Heart right ventricle (tissue), 16 donors: ENCODE results near the gene CIROP. TPM values are rescaled to one million over a fixed set of nuclear protein-coding genes. Genes with fewer than 3 reads are reported as not detected.

Experiments used
- ATAC-seq, 8 donors: fragments of 200-7000 bp; cut with Tn5 transposase; one replicate each; pipeline ENCODE4 v1.9.1; 2020; ENCODE audit warnings: mild to moderate bottlenecking in 8 of 8, moderate library complexity in 8 of 8, moderate number of reproducible peaks in 1 of 8
- DNase-seq, 2 donors: peaks; one replicate each; pipeline ENCODE4 v3.0.0-alpha.2; 2020
- H3K27ac ChIP-seq, 10 donors: fragments of 200-600 bp; sonication (generic) in 2 of 10; one replicate each; pipeline versions ENCODE4 v1.5.0 to v1.8.0; 2020 to 2022; ENCODE audit warnings: mild to moderate bottlenecking in 3 of 10
- H3K27me3 ChIP-seq, 7 donors: fragments of 200-600 bp; one replicate each; pipeline ENCODE4 v1.8.0; 2021 to 2022; ENCODE audit warnings: mild to moderate bottlenecking in 2 of 7
- H3K36me3 ChIP-seq, 9 donors: fragments of 200-600 bp; sonication (generic) in 1 of 9; one replicate each; pipeline versions ENCODE4 v1.5.0 to v1.8.0; 2020 to 2022; ENCODE audit warnings: mild to moderate bottlenecking in 2 of 9
- H3K4me1 ChIP-seq, 9 donors: fragments of 200-600 bp; sonication (generic) in 1 of 9; one replicate each; pipeline versions ENCODE4 v1.5.0 to v1.8.0; 2020 to 2022; ENCODE audit warnings: mild to moderate bottlenecking in 4 of 9
- H3K4me3 ChIP-seq, 10 donors: fragments of 200-600 bp; sonication (generic) in 2 of 10; one replicate each; pipeline versions ENCODE4 v1.5.0 to v1.8.0; 2020 to 2022; ENCODE audit warnings: mild to moderate bottlenecking in 7 of 10, moderate library complexity in 2 of 10
- H3K9me3 ChIP-seq, 11 donors: fragments of 200-600 bp in 10 of 11; sonication (generic) in 2 of 11; one replicate each; pipeline versions ENCODE4 v1.5.0 to v1.8.0; 2013 to 2022; ENCODE audit warnings: mild to moderate bottlenecking in 2 of 11, control low read depth in 1 of 11, moderate library complexity in 1 of 11
- CTCF ChIP-seq, 9 donors: fragments of 200-600 bp; sonication (generic) in 2 of 9; IDR thresholded peaks; one replicate each; pipeline versions ENCODE4 v1.5.0 to v1.8.0; 2021 to 2022; ENCODE audit warnings: antibody characterized with exemption in 9 of 9, mild to moderate bottlenecking in 5 of 9, moderate library complexity in 1 of 9
- WGBS, 2 donors: extraction: QIAGEN DNeasy Blood & Tissue Kit; methylation state at CpG; one replicate each; pipeline ENCODE4 v1.1.7; 2013; ENCODE audit warnings: inconsistent platforms in 1 of 2; 5-methylcytosine and 5-hydroxymethylcytosine counted together
- intact Hi-C, 10 donors: fragments of 100-400 bp; cut with DNase I; formaldehyde crosslinking; loops; one replicate each; pipeline versions ENCODE4 v1.11.1 to v1.14.2; 2022
- polyA plus RNA-seq, 2 donors: library from polyadenylated mRNA; stranded (reverse); fragments of 200-250 nt; gene quantifications; one replicate each; pipeline ENCODE4 v1.2.3, GENCODE V29; 2013
- total RNA-seq, 10 donors: library from RNA; stranded (reverse); fragmentation: NEBNext Ultra II Directional in 3 of 10; extraction: Animal tissue kit (Norgen Biotek cat#: 25700) in 3 of 10; gene quantifications; one replicate each; pipeline versions ENCODE4 v1.2.1 to v1.2.4, GENCODE V29; 2021 to 2023
- donor health status: Arrhythmogenic right ventricular cardiomyopathy.
- donor health status: ischemic (EF 13 %, LVEDD 7.1; RV severe dilation, severe dysfunction).
- donor health status: healthy with polysubstance abuse.
- donor health status: DM: no; HTN: yes; CAD: no.
- donor health status: DM: no; HTN: no; CAD: no.
- donor health status: ischemic (EF 25% LVEDD 6.9; RV normal size, moderate dysfunction).
- donor health status: ischemic (EF 25% LVEDD 5.7; RV mildly dilated, moderate dysfunction).
- donor health status: healthy.
- donor health status: DM: yes; HTN: yes; CAD: no.
- donor health status: Ischemic cardiomyopathy.
- donor health status: ischemic (EF 35%, LVEDD 5.7; RV mildly dilated, moderate dysfunction).
- donor health status: nonischemic (EF 11% LVEDD 7.7; RV severe dilation, severe dysfunction).
- donor health status: DM: yes; HTN: yes; CAD: no.
- donor health status: PGD.
- donor health status: ischemic (EF 29% LVEDD 5.4; RV normal size, mild dysfunction).
- donor health status: nonischemic (EF 23%, LVEDD 6.1; RV moderate dilation, normal function).

The CIROP gene
- total and polyA plus RNA-seq, 12 donors = not detected

DNA sequence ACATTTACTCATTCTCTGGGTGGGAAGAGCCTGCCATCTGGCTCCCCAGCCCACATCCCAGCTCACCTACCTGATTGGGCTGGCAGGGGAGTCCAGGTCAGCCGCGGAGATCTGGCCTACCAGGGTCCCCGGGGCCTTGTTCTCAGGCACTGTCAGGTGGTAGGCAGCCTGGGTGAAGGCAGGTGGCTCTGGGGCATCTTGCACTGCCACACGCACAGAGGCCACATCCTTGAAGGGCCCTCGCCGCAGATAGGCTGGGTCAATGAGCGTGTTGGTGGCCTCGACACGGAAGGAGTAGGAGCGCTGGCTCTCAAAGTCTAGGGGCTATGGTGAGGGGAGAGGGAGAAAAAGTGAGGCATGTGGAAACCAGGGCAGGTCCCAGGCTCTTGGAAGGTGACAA is 51.4 kb downstream of the CIROP start:
- no peak for TF ChIP-seq CTCF (IDR thresholded peaks at IDR 0.05)
- intact Hi-C loops = loop anchor here in 3 of 10 donors (2.0 to 10.0 kb wide), 3 partner anchors 56 to 499 kb away; no protein-coding TSS in a partner anchor
- ATAC-seq = no peak
- Histone ChIP-seq H3K27me3 (no peaks in the 10 kb centered on the region), H3K4me3 (no peak overlapping the region), H3K9me3 (no peaks in the 10 kb centered on the region), H3K36me3 (peaks cover 0 to 4% (median 0%) of the 10 kb centered on the region in 9 donors), H3K27ac (no peak overlapping the region), H3K4me1 (peaks cover 0 to 27% (median 18%) of the 10 kb centered on the region in 9 donors)
- WGBS, 2 donors = 97% methylated on average over 10 of the region's 10 CpGs
- no peak for DNase-seq

- DNase-seq (no peak), ATAC-seq (no peak)
- WGBS, 2 donors = 77 to 89% methylated on average over 3 of the region's 3 CpGs
These were observed 52.1 kb downstream of the CIROP start for GRCh38 chr14:23052671-23053070.

DNA sequence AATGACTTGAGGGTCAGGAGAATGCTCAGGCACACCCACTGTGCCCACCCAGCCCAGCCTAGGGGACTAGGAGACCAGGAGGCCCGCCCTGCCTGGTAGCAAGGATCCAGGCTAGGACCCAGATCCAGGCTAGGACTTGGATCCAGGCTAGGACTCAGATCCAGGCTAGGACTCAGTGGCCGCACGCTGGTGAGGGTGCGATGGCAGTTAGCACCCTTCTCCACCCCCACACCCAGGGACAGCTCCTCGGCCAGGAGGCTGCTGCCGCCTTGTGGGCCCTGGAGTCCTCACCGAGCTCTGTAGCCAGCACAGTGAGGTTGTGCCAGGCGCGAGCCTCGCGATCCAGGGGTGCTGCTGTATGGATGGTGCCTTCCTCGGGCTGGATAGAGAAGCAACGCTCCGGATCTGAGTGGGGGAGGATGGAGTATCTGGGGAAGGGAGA is 52.6 kb downstream of the CIROP start:
- no peaks in the 10 kb centered on the region for H3K27me3 ChIP-seq
- peaks cover under 1 to 26% (median 18%) of the 10 kb centered on the region in 9 donors for H3K4me1 ChIP-seq
- intact Hi-C loops = loop anchor here in 3 of 10 donors (2.0 to 10.0 kb wide), 3 partner anchors 55 to 497 kb away; no protein-coding TSS in a partner anchor
- no peak for DNase-seq
- peak in 7 of 9 donors; percentile 16 to 47 (median 33) for TF ChIP-seq CTCF (IDR thresholded peaks at IDR 0.05)
- H3K4me3 ChIP-seq = no peak overlapping the region
- H3K27ac ChIP-seq = no peak overlapping the region
- WGBS, 2 donors = 53 to 62% methylated on average over 14 of the region's 14 CpGs
- no peaks in the 10 kb centered on the region for H3K36me3 ChIP-seq
- peak in 5 of 8 donors; percentile 31 to 56 (median 41) for ATAC-seq
- H3K9me3 ChIP-seq = no peaks in the 10 kb centered on the region

More at GRCh38 chr14:23052671-23053070, 52.1 kb downstream of the CIROP start:
- no peak overlapping the region for H3K27ac ChIP-seq
- peaks cover 0 to 22% (median 18%) of the 10 kb centered on the region in 9 donors for H3K4me1 ChIP-seq
- H3K9me3 ChIP-seq = no peaks in the 10 kb centered on the region
- no peaks in the 10 kb centered on the region for H3K36me3 ChIP-seq
- no peaks in the 10 kb centered on the region for H3K27me3 ChIP-seq
- no peak for TF ChIP-seq CTCF (IDR thresholded peaks at IDR 0.05)
- H3K4me3 ChIP-seq = no peak overlapping the region
- intact Hi-C loops = loop anchor here in 3 of 10 donors (2.0 to 10.0 kb wide), 3 partner anchors 55 to 498 kb away; no protein-coding TSS in a partner anchor

DNA sequence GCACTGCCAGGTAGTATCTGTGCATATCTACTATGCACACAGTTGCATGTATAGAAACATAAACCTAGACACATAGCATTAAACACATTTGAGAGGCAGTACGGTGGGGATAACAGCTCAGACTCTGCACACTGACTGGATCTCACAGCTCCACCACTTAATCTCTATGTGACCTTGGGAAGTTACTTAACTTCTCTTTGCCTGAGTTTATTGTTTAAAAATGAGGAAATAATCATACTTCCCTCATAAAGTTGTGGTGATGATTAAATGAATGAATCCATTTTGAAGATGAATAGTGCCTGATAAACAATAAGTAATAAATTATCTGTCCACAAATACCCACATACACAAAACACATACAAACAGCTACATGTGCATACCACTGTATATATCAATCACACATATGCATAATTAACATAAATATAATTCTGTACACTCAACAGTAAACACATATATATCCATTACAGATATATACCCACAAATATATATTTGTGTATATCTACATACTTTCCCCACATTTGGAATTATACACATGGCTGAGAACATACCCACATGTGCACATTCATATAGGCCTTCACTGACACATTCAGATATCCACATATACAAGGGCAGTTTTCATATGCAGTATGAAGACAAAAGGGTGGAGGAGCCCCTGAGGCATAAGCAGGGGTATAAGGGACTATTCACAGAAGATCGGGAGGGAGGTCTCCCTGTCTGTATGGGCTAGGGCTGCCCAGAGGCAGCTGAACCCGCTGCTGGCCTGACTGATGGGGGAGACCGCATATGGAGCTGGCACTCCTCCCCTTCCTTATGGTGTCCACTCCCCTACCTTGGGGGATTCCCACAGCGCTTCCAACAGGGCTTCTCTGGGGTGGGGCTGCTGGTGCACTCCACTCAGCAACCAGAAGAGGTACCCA is 53.4 kb downstream of the CIROP start:
- ATAC-seq (no peak), DNase-seq (no peak)
- H3K27ac ChIP-seq = no peak overlapping the region
- H3K27me3 ChIP-seq = no peaks in the 10 kb centered on the region
- H3K9me3 ChIP-seq = no peaks in the 10 kb centered on the region
- peaks cover 2 to 26% (median 14%) of the 10 kb centered on the region in 9 donors for H3K4me1 ChIP-seq
- H3K36me3 ChIP-seq = no peaks in the 10 kb centered on the region
- no peak for TF ChIP-seq CTCF (IDR thresholded peaks at IDR 0.05)
- WGBS, 2 donors = 76 to 79% methylated on average over 5 of the region's 5 CpGs
- no peak overlapping the region for H3K4me3 ChIP-seq
- intact Hi-C loops = loop anchor here in 3 of 10 donors (2.0 to 10.0 kb wide), 3 partner anchors 54 to 497 kb away; no protein-coding TSS in a partner anchor

Other genes starting within 250 kb of the CIROP start
- 100 to 1,000 TPM in 1 of 10 donors, 10 to 100 TPM in 9; 39.3 to 101 (median 50.9) TPM for gene LRP10, start 233.2 kb downstream of the CIROP start, total RNA-seq
- gene LRP10, start 233.2 kb downstream of the CIROP start, polyA plus RNA-seq = 10 to 100 TPM; 10.3 to 38.4 TPM
- gene REM2, start 221.8 kb downstream of the CIROP start, total RNA-seq = under 1 TPM in 4 of 10 donors, not detected in 6; 0.14 to 0.25 (median 0.18) TPM
- under 1 TPM; 0.07 to 0.22 TPM for gene REM2, start 221.8 kb downstream of the CIROP start, polyA plus RNA-seq
- gene RBM23, start 185.8 kb downstream of the CIROP start, total RNA-seq = 10 to 100 TPM; 27.8 to 58.1 (median 36.1) TPM
- 10 to 100 TPM; 24.0 to 30.1 TPM for gene RBM23, start 185.8 kb downstream of the CIROP start, polyA plus RNA-seq
- 10 to 100 TPM; 41.5 to 52.6 (median 48.2) TPM for gene PRMT5, start 175.6 kb downstream of the CIROP start, total RNA-seq
- 10 to 100 TPM in 1 of 2 donors, 1 to 10 TPM in 1; 7.8 to 75.1 TPM for gene PRMT5, start 175.6 kb downstream of the CIROP start, polyA plus RNA-seq
- 10 to 100 TPM; 13.2 to 30.9 (median 19.3) TPM for gene HAUS4, start 147.9 kb downstream of the CIROP start, total RNA-seq
- gene HAUS4, start 147.9 kb downstream of the CIROP start, polyA plus RNA-seq = 10 to 100 TPM; 14.9 to 18.2 TPM
- gene AJUBA, start 122.4 kb downstream of the CIROP start, total RNA-seq = 10 to 100 TPM in 6 of 10 donors, 1 to 10 TPM in 4; 5.6 to 25.9 (median 11.1) TPM
- gene AJUBA, start 122.4 kb downstream of the CIROP start, polyA plus RNA-seq = 1 to 10 TPM; 5.3 to 6.0 TPM
- gene C14orf93, start 94.8 kb downstream of the CIROP start, total RNA-seq = 1 to 10 TPM; 3.2 to 6.2 (median 4.8) TPM
- gene C14orf93, start 94.8 kb downstream of the CIROP start, polyA plus RNA-seq = 1 to 10 TPM; 3.2 to 6.7 TPM
- gene PSMB5, start 70.1 kb downstream of the CIROP start, total RNA-seq = 100 to 1,000 TPM; 111 to 141 (median 122) TPM
- gene PSMB5, start 70.1 kb downstream of the CIROP start, polyA plus RNA-seq = 100 to 1,000 TPM in 1 of 2 donors, 10 to 100 TPM in 1; 35.6 to 206 TPM
- not detected for gene PSMB11, start 62.8 kb downstream of the CIROP start, total RNA-seq
- not detected for gene PSMB11, start 62.8 kb downstream of the CIROP start, polyA plus RNA-seq
- 1 to 10 TPM in 7 of 10 donors, under 1 TPM in 3; 0.57 to 4.4 (median 1.3) TPM for gene CDH24, start 47.5 kb downstream of the CIROP start, total RNA-seq
- gene CDH24, start 47.5 kb downstream of the CIROP start, polyA plus RNA-seq = 1 to 10 TPM; 1.9 to 9.1 TPM
- 10 to 100 TPM; 60.2 to 79.7 (median 68.0) TPM for gene ACIN1, start 9.9 kb downstream of the CIROP start, total RNA-seq
- gene ACIN1, start 9.9 kb downstream of the CIROP start, polyA plus RNA-seq = 100 to 1,000 TPM in 1 of 2 donors, 10 to 100 TPM in 1; 35.7 to 119 TPM
- 10 to 100 TPM; 22.3 to 35.9 (median 28.4) TPM for gene C14orf119, start 9.5 kb downstream of the CIROP start, total RNA-seq
- gene C14orf119, start 9.5 kb downstream of the CIROP start, polyA plus RNA-seq = 10 to 100 TPM in 1 of 2 donors, 1 to 10 TPM in 1; 9.8 to 43.3 TPM
- gene CEBPE, start 14.3 kb upstream of the CIROP start, total RNA-seq = under 1 TPM in 1 of 10 donors, not detected in 9; 0.53 TPM
- under 1 TPM in 1 of 2 donors, not detected in 1; 0.07 TPM for gene CEBPE, start 14.3 kb upstream of the CIROP start, polyA plus RNA-seq
- 10 to 100 TPM in 4 of 10 donors, 1 to 10 TPM in 6; 5.9 to 14.8 (median 9.6) TPM for gene SLC7A8, start 78.7 kb upstream of the CIROP start, total RNA-seq
- 10 to 100 TPM in 1 of 2 donors, 1 to 10 TPM in 1; 7.8 to 14.9 TPM for gene SLC7A8, start 78.7 kb upstream of the CIROP start, polyA plus RNA-seq
- gene RNF212B, start 132.9 kb upstream of the CIROP start, total RNA-seq = not detected
- gene RNF212B, start 132.9 kb upstream of the CIROP start, polyA plus RNA-seq = not detected
- gene HOMEZ, start 181.1 kb upstream of the CIROP start, total RNA-seq = 10 to 100 TPM in 4 of 10 donors, 1 to 10 TPM in 6; 5.7 to 13.4 (median 9.5) TPM
- gene HOMEZ, start 181.1 kb upstream of the CIROP start, polyA plus RNA-seq = 1 to 10 TPM; 7.0 to 7.3 TPM
- gene PPP1R3E, start 197.9 kb upstream of the CIROP start, total RNA-seq = 1 to 10 TPM; 4.5 to 9.3 (median 6.6) TPM
- gene PPP1R3E, start 197.9 kb upstream of the CIROP start, polyA plus RNA-seq = 10 to 100 TPM in 1 of 2 donors, 1 to 10 TPM in 1; 2.3 to 20.6 TPM
- gene BCL2L2, start 201.8 kb upstream of the CIROP start, total RNA-seq = 10 to 100 TPM; 33.3 to 44.9 (median 38.2) TPM
- 10 to 100 TPM; 16.8 to 22.4 TPM for gene BCL2L2, start 201.8 kb upstream of the CIROP start, polyA plus RNA-seq
- 10 to 100 TPM; 57.0 to 96.1 (median 67.8) TPM for gene PABPN1, start 216.5 kb upstream of the CIROP start, total RNA-seq
- gene PABPN1, start 216.5 kb upstream of the CIROP start, polyA plus RNA-seq = 100 to 1,000 TPM in 1 of 2 donors, 10 to 100 TPM in 1; 67.0 to 196 TPM
- gene SLC22A17, start 247.9 kb upstream of the CIROP start, total RNA-seq = 10 to 100 TPM in 4 of 10 donors, 1 to 10 TPM in 6; 4.8 to 18.9 (median 9.6) TPM
- 10 to 100 TPM in 1 of 2 donors, 1 to 10 TPM in 1; 9.9 to 10.6 TPM for gene SLC22A17, start 247.9 kb upstream of the CIROP start, polyA plus RNA-seq